LNCAP (cell line): ENCODE data around the gene AHR.

Experiments used
- TF ChIP-seq, protein P1 (sequence below): fragments of 450-650 bp; IDR thresholded peaks from 2 replicates; pipeline ENCODE4 v1.5.1; 2017; ENCODE audit warnings: mild to moderate bottlenecking

AHR gene

DNA sequence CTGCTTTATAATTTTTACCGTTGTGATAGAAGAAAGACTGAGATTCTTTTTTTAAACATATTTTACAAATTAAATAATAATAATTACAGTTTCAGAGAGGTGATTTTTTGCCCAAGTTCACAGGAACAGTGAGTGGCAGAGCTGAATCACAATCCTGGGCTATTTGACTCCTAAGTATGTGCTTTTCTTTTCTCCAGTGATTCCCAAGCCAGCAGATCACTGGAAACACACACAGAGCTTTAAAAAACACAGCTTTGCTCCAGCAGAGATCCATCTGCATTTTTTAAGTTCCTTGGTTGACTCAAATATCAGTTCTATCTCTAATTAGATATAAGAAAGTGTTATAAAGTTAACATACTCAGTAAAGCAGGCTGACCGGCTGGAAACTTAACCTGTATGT, 69.0 kb downstream of the AHR start:
- TF ChIP-seq, protein P1, sequence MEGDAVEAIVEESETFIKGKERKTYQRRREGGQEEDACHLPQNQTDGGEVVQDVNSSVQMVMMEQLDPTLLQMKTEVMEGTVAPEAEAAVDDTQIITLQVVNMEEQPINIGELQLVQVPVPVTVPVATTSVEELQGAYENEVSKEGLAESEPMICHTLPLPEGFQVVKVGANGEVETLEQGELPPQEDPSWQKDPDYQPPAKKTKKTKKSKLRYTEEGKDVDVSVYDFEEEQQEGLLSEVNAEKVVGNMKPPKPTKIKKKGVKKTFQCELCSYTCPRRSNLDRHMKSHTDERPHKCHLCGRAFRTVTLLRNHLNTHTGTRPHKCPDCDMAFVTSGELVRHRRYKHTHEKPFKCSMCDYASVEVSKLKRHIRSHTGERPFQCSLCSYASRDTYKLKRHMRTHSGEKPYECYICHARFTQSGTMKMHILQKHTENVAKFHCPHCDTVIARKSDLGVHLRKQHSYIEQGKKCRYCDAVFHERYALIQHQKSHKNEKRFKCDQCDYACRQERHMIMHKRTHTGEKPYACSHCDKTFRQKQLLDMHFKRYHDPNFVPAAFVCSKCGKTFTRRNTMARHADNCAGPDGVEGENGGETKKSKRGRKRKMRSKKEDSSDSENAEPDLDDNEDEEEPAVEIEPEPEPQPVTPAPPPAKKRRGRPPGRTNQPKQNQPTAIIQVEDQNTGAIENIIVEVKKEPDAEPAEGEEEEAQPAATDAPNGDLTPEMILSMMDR, result no peak

- TF ChIP-seq, protein P1, result no peak
Observed at GRCh38 chr7:17368856-17369524, 70.5 kb downstream of the AHR start.

- TF ChIP-seq, protein P1, result no peak
Observed at GRCh38 chr7:17369691-17370426, 71.4 kb downstream of the AHR start.

DNA sequence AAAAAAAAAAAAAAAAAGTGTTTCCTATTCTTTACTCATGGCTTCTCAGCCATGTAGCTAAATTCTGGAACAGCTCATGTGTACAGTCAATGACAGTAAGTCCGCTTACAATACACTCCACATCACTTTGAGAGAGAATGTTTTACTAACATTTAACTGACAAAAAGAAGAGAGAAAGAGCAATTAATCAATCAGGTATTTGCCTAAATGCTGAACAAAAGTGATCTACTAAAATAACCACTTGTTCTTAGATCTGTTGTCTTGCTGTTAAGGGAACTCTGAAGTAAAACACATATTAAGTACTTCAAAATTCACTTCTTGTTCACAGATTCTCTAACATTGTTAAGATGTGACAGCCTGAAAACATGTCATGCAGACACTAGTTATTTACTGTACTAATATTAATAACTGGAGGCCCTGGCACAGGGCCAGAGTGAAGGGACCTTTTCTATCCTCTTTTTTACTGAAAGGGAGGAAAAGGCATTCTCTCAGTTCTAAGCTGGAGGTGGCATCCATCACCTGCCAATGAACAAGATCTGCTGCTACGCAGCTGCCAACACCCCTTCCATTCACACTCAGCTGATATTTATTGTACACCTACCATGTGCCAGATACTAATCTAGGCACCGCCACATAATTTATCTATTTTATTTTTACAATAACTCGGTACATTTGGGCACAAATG, 72.6 kb downstream of the AHR start:
- TF ChIP-seq, protein P1, result no peak

GRCh38 chr7:17371671-17372524, 73.4 kb downstream of the AHR start:
- TF ChIP-seq, protein P1, result no peak

GRCh38 chr7:17374157-17374556, 75.7 kb downstream of the AHR start:
- TF ChIP-seq, protein P1, result no peak

DNA sequence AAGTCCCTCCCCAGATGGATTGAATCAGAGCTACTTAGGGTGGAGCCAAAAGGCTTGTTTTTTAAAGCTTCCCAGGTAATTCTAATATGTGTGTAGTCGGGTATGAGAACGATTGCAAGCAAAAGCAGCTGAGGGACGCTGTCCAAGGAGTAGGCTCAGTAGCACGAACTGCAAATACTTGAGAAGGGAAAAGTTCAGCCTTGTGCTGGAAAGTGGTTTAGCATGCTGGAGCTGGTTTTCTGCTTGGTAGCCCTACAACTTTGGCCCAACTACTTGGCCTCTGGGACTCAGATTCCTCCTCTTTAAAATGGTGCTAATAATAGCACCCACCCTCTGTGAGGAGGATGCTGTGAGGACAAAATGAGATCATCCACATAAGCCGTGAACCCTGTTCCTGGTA, 76.2 kb downstream of the AHR start:
- TF ChIP-seq, protein P1, result no peak
